Peyer's patch (tissue), 4 donors: ENCODE measurements around the gene KITLG.

ENCODE experiments used
- CTCF ChIP-seq, 6 experiments: fragments of 450-650 bp in 4 of 6; fragments of 200-600 bp in 2 of 6; sonication (generic) in 1 of 6; IDR thresholded peaks; one replicate each; pipeline ENCODE4 v1.5.1; 2017 to 2019; ENCODE audit warnings: antibody characterized with exemption in 6 of 6, mild to moderate bottlenecking in 3 of 6, moderate library complexity in 1 of 6
- POLR2A ChIP-seq, 2 donors: fragments of 450-650 bp; IDR thresholded peaks; one replicate each; pipeline ENCODE4 v1.5.1; 2017; ENCODE audit warnings: antibody characterized with exemption in 2 of 2, mild to moderate bottlenecking in 2 of 2, moderate library complexity in 2 of 2

- TF ChIP-seq CTCF (IDR thresholded peaks at IDR 0.05) (no peak), POLR2A (IDR thresholded peaks at IDR 0.05) (no peak)
These were observed 129.1 kb downstream of the KITLG start for GRCh38 chr12:88451205-88451604.
